ENCODE results near the gene NRSN2. TPM values are rescaled to one million over a fixed set of nuclear protein-coding genes. Genes with fewer than 3 reads are reported as not detected.
"Not testable (repeated sequence)": the region's sequence is repeated elsewhere in the genome, so short reads cannot be mapped to it uniquely, and the experiment has no call there.

NRSN2 gene
- total RNA-seq, 1 donor from 2014 or later, result 5.9 TPM

GRCh38 chr20:348972-349841 is 2.3 kb downstream of the NRSN2 start:
- Mint-ChIP-seq H3K27ac (no peak overlapping the region), H3K4me3 (ENCODE audit: low read depth) (peak overlapping the region; percentile 92)

GRCh38 chr20:353166-353565 is 6.3 kb downstream of the NRSN2 start:
- no peak for DNase-seq (ENCODE audit: low spot score)
- Mint-ChIP-seq H3K4me3 (ENCODE audit: low read depth) (no peak overlapping the region), H3K36me3 (ENCODE audit: low read depth) (no peaks in the 10 kb centered on the region), H3K27ac (no peak overlapping the region), H3K27me3 (ENCODE audit: low read depth) (no peaks in the 10 kb centered on the region), H3K4me1 (ENCODE audit: low read depth) (peaks cover 10% of the 10 kb centered on the region), H3K9me3 (no peaks in the 10 kb centered on the region)
- intact Hi-C loops (cut with micrococcal nuclease), result loop anchor here (10.0 kb wide), 1 partner anchor 52 kb away; the partner anchor contains the start of gene RBCK1

More at GRCh38 chr20:348972-349841, 2.3 kb downstream of the NRSN2 start:
- DNase-seq (ENCODE audit: low spot score), result no peak
- intact Hi-C loops (cut with micrococcal nuclease), result no loop called here
- peaks cover 7% of the 10 kb centered on the region for H3K27me3 Mint-ChIP-seq (ENCODE audit: low read depth)
- peaks cover 3% of the 10 kb centered on the region for H3K36me3 Mint-ChIP-seq (ENCODE audit: low read depth)
- peaks cover 16% of the 10 kb centered on the region for H3K4me1 Mint-ChIP-seq (ENCODE audit: low read depth)
- H3K9me3 Mint-ChIP-seq, result no peaks in the 10 kb centered on the region

- H3K9me3 Mint-ChIP-seq, result no peaks in the 10 kb centered on the region
These were observed 7.5 kb downstream of the NRSN2 start for GRCh38 chr20:354298-354977.

GRCh38 chr20:356154-356553 is 9.2 kb downstream of the NRSN2 start:
- not testable (repeated sequence) for H3K27me3 Mint-ChIP-seq (ENCODE audit: low read depth); H3K4me3 Mint-ChIP-seq (ENCODE audit: low read depth); DNase-seq (ENCODE audit: low spot score); H3K36me3 Mint-ChIP-seq (ENCODE audit: low read depth); H3K27ac Mint-ChIP-seq; H3K9me3 Mint-ChIP-seq; H3K4me1 Mint-ChIP-seq (ENCODE audit: low read depth)
- intact Hi-C loops (cut with micrococcal nuclease), result loop anchor here (10.0 kb wide), 1 partner anchor 49 kb away; the partner anchor contains the start of gene RBCK1

More at GRCh38 chr20:354298-354977, 7.5 kb downstream of the NRSN2 start:
- Mint-ChIP-seq H3K36me3 (ENCODE audit: low read depth) (no peaks in the 10 kb centered on the region), H3K4me3 (ENCODE audit: low read depth) (no peak overlapping the region), H3K27ac (no peak overlapping the region), H3K4me1 (ENCODE audit: low read depth) (peaks cover 4% of the 10 kb centered on the region), H3K27me3 (ENCODE audit: low read depth) (no peaks in the 10 kb centered on the region)
- intact Hi-C loops (cut with micrococcal nuclease), result loop anchor here (1.0 to 10.0 kb wide), 4 partner anchors 50 to 291 kb away; partner anchors contain the start of gene RBCK1
- DNase-seq (ENCODE audit: low spot score), result peak; percentile 74

- H3K36me3 Mint-ChIP-seq (ENCODE audit: low read depth), result no peaks in the 10 kb centered on the region
- H3K4me3 Mint-ChIP-seq (ENCODE audit: low read depth), result no peak overlapping the region
- DNase-seq (ENCODE audit: low spot score), result no peak
- no peak overlapping the region for H3K27ac Mint-ChIP-seq
- intact Hi-C loops (cut with micrococcal nuclease), result loop anchor here (10.0 kb wide), 1 partner anchor 48 kb away; the partner anchor contains the start of gene RBCK1
- H3K4me1 Mint-ChIP-seq (ENCODE audit: low read depth), result peaks cover 4% of the 10 kb centered on the region
- H3K9me3 Mint-ChIP-seq, result no peaks in the 10 kb centered on the region
- H3K27me3 Mint-ChIP-seq (ENCODE audit: low read depth), result no peaks in the 10 kb centered on the region
These were observed 9.8 kb downstream of the NRSN2 start for GRCh38 chr20:356745-357144.

- DNase-seq (ENCODE audit: low spot score), result no peak
- no peak overlapping the region for H3K27ac Mint-ChIP-seq
- H3K4me1 Mint-ChIP-seq (ENCODE audit: low read depth), result peaks cover 9% of the 10 kb centered on the region
- intact Hi-C loops (cut with micrococcal nuclease), result loop anchor here (10.0 kb wide), 1 partner anchor 46 kb away; the partner anchor contains the start of gene RBCK1
- H3K4me3 Mint-ChIP-seq (ENCODE audit: low read depth), result no peak overlapping the region
- no peaks in the 10 kb centered on the region for H3K36me3 Mint-ChIP-seq (ENCODE audit: low read depth)
- no peaks in the 10 kb centered on the region for H3K9me3 Mint-ChIP-seq
- no peaks in the 10 kb centered on the region for H3K27me3 Mint-ChIP-seq (ENCODE audit: low read depth)
These were observed 12.1 kb downstream of the NRSN2 start for GRCh38 chr20:358891-359555.

- H3K27me3 Mint-ChIP-seq (ENCODE audit: low read depth), result no peaks in the 10 kb centered on the region
- no peaks in the 10 kb centered on the region for H3K36me3 Mint-ChIP-seq (ENCODE audit: low read depth)
- peaks cover 29% of the 10 kb centered on the region for H3K4me1 Mint-ChIP-seq (ENCODE audit: low read depth)
- no peak overlapping the region for H3K27ac Mint-ChIP-seq
- DNase-seq (ENCODE audit: low spot score), result no peak
- intact Hi-C loops (cut with micrococcal nuclease), result no loop called here
- H3K4me3 Mint-ChIP-seq (ENCODE audit: low read depth), result no peak overlapping the region
- no peaks in the 10 kb centered on the region for H3K9me3 Mint-ChIP-seq
These were observed 14.7 kb downstream of the NRSN2 start for GRCh38 chr20:361561-361960.

- intact Hi-C loops (cut with micrococcal nuclease), result no loop called here
- Mint-ChIP-seq H3K9me3 (no peaks in the 10 kb centered on the region), H3K4me3 (ENCODE audit: low read depth) (no peak overlapping the region), H3K27ac (peak overlapping the region; percentile 10), H3K4me1 (ENCODE audit: low read depth) (peaks cover 32% of the 10 kb centered on the region), H3K36me3 (ENCODE audit: low read depth) (no peaks in the 10 kb centered on the region), H3K27me3 (ENCODE audit: low read depth) (no peaks in the 10 kb centered on the region)
- DNase-seq (ENCODE audit: low spot score), result no peak
These were observed 15.7 kb downstream of the NRSN2 start for GRCh38 chr20:362271-363254.

GRCh38 chr20:363319-364078 is 16.6 kb downstream of the NRSN2 start:
- H3K9me3 Mint-ChIP-seq, result no peaks in the 10 kb centered on the region
- H3K4me3 Mint-ChIP-seq (ENCODE audit: low read depth), result no peak overlapping the region
- H3K4me1 Mint-ChIP-seq (ENCODE audit: low read depth), result peaks cover 32% of the 10 kb centered on the region
- H3K27ac Mint-ChIP-seq, result no peak overlapping the region
- H3K27me3 Mint-ChIP-seq (ENCODE audit: low read depth), result no peaks in the 10 kb centered on the region
- intact Hi-C loops (cut with micrococcal nuclease), result no loop called here
- no peak for DNase-seq (ENCODE audit: low spot score)
- H3K36me3 Mint-ChIP-seq (ENCODE audit: low read depth), result no peaks in the 10 kb centered on the region

- no peaks in the 10 kb centered on the region for H3K36me3 Mint-ChIP-seq (ENCODE audit: low read depth)
- H3K4me3 Mint-ChIP-seq (ENCODE audit: low read depth), result peak overlapping the region; percentile 6
- no peaks in the 10 kb centered on the region for H3K27me3 Mint-ChIP-seq (ENCODE audit: low read depth)
- DNase-seq (ENCODE audit: low spot score), result no peak
- intact Hi-C loops (cut with micrococcal nuclease), result no loop called here
- no peaks in the 10 kb centered on the region for H3K9me3 Mint-ChIP-seq
- H3K4me1 Mint-ChIP-seq (ENCODE audit: low read depth), result peaks cover 39% of the 10 kb centered on the region
- H3K27ac Mint-ChIP-seq, result peak overlapping the region; percentile 20
These were observed 18.2 kb downstream of the NRSN2 start for GRCh38 chr20:364905-365794.

All from activated T-helper 2 cell treated with anti-CD3 and anti-CD28 coated beads, Interferon-gamma antibody, Interleukin-2, Interleukin-4, amounts not matched to agents 10 μg/mL and 5 μg/mL and 100 μg/mL, durations not matched to agents 14 hours and 24 hours and 36 hours (primary cell).